Endothelial cell of umbilical vein (primary cell): Measurements from ENCODE around the gene RUSC2. TPM values are rescaled to one million over a fixed set of nuclear protein-coding genes. Genes with fewer than 3 reads are reported as not detected.

Source experiments
- BruUV-seq: library from RNA; stranded (reverse); fragments of 400-500 nt; replicated peaks from 2 replicates; lab custom pipeline; 2021; lab: Mats Ljungman, UMichigan
- CTCF ChIA-PET: fragments of 300-600, 350-600 bp; sonication (Branson Sonifier 250); formaldehyde crosslinking; loops from one replicate; lab custom pipeline; 2021; ENCODE audit warnings: antibody characterized with exemption, inconsistent platforms; lab: Charles Lee
- POLR2A ChIA-PET: fragments of 300-600, 350-600 bp; sonication (Branson Sonifier 250); formaldehyde crosslinking; loops from one replicate; lab custom pipeline; 2021; ENCODE audit warnings: antibody characterized with exemption, inconsistent platforms; lab: Charles Lee
- DNase-seq: peaks from one replicate; pipeline ENCODE4 v3.0.0-alpha.2; 2011; ENCODE audit warnings: low read depth, low spot score
- FAIRE-seq: peaks from 2 replicates; lab custom pipeline; 2011; peaks lifted over from hg19 to GRCh38; lab: Jason Lieb, UNC
- H2AFZ ChIP-seq: 2 replicates; pipeline ENCODE4 v1.6.0; 2012; ENCODE audit warnings: low read depth, low read length, control low read depth, inconsistent platforms
- H3K27ac ChIP-seq: 2 replicates; pipeline ENCODE4 v1.5.1; 2011; ENCODE audit warnings: low read depth, mild to moderate bottlenecking, control low read depth, low read length, moderate library complexity; ENCODE audit not compliant: insufficient read depth
- H3K27me3 ChIP-seq, 2 experiments: 2 replicates each; pipeline versions ENCODE4 v1.6.0 to v1.6.1; 2011; ENCODE audit warnings: low read length in 2 of 2, mixed read lengths in 1 of 2; ENCODE audit not compliant: control insufficient read depth in 2 of 2, insufficient read depth in 2 of 2
- H3K36me3 ChIP-seq, 2 experiments: 2 replicates in 1 of 2; 3 replicates in 1 of 2; pipeline ENCODE4 v1.5.1; 2011; ENCODE audit warnings: low read length in 2 of 2, mild to moderate bottlenecking in 1 of 2, moderate library complexity in 1 of 2; ENCODE audit not compliant: control insufficient read depth in 2 of 2, insufficient read depth in 2 of 2; ENCODE audit errors: extremely low read depth in 1 of 2
- H3K4me1 ChIP-seq: 3 replicates; pipeline ENCODE4 v1.5.1; 2011; ENCODE audit warnings: mild to moderate bottlenecking, low read length; ENCODE audit not compliant: control insufficient read depth, insufficient read depth; ENCODE audit errors: extremely low read depth
- H3K4me2 ChIP-seq: 2 replicates; pipeline ENCODE4 v1.6.1; 2011; ENCODE audit warnings: low read length, control low read depth, mixed read lengths; ENCODE audit not compliant: insufficient read depth
- H3K4me3 ChIP-seq, 3 experiments: fragments of 200-600 bp in 1 of 3; sonication (generic), shearing (Covaris generic) in 1 of 3; replicated peaks in 1 of 3; 2 replicates each; pipeline ENCODE4 v1.5.1; 2011 to 2016; ENCODE audit warnings: control low read depth in 3 of 3, low read length in 3 of 3, mild to moderate bottlenecking in 2 of 3, inconsistent platforms in 1 of 3, low read depth in 1 of 3, moderate library complexity in 1 of 3; ENCODE audit not compliant: insufficient read depth in 1 of 3
- H3K79me2 ChIP-seq: 2 replicates; pipeline ENCODE4 v1.6.0; 2012; ENCODE audit warnings: low read length, inconsistent platforms; ENCODE audit not compliant: control insufficient read depth, insufficient read depth
- H3K9ac ChIP-seq: replicated peaks from 2 replicates; pipeline ENCODE3; 2011; ENCODE audit warnings: low read length, control low read depth; ENCODE audit not compliant: insufficient read depth; ENCODE audit errors: extremely low read depth
- H3K9me1 ChIP-seq: replicated peaks from 3 replicates; pipeline ENCODE4 v1.6.0; 2011; ENCODE audit warnings: mild to moderate bottlenecking, low read length; ENCODE audit not compliant: control insufficient read depth, insufficient read depth; ENCODE audit errors: extremely low read depth
- H3K9me3 ChIP-seq: replicated peaks from 2 replicates; pipeline ENCODE4 v1.5.1; 2012; ENCODE audit warnings: low read length, inconsistent platforms; ENCODE audit not compliant: control insufficient read depth, insufficient read depth
- H4K20me1 ChIP-seq: replicated peaks from 2 replicates; pipeline ENCODE3; 2011; ENCODE audit warnings: mild to moderate bottlenecking, low read length; ENCODE audit not compliant: control insufficient read depth, insufficient read depth; ENCODE audit errors: extremely low read depth
- EZH2 ChIP-seq: IDR thresholded peaks from 2 replicates; pipeline ENCODE4 v1.6.1; 2012; ENCODE audit warnings: borderline replicate concordance, low read depth, mild to moderate bottlenecking, moderate library complexity, low read length, inconsistent platforms; ENCODE audit not compliant: severe bottlenecking
- FOS ChIP-seq: IDR thresholded peaks from 2 replicates; pipeline ENCODE4 v1.6.1; 2011; ENCODE audit warnings: mild to moderate bottlenecking, low read length, moderate library complexity, borderline replicate concordance; ENCODE audit not compliant: insufficient read depth
- GATA2 ChIP-seq: IDR thresholded peaks from 2 replicates; pipeline ENCODE4 v1.7.0; 2011; ENCODE audit warnings: low read depth, mild to moderate bottlenecking, moderate library complexity, mixed read lengths, low read length; ENCODE audit not compliant: insufficient read length, insufficient read depth
- JUN ChIP-seq: IDR thresholded peaks from 2 replicates; pipeline ENCODE4 v1.6.1; 2011; ENCODE audit warnings: borderline replicate concordance, low read depth; ENCODE audit not compliant: insufficient read length, insufficient read depth
- MYC ChIP-seq: IDR thresholded peaks from one replicate; pipeline ENCODE4 v1.6.1; 2011; ENCODE audit warnings: mild to moderate bottlenecking, low read depth, low read length
- POLR2A ChIP-seq: IDR thresholded peaks from 2 replicates; pipeline ENCODE4 v1.6.1; 2012; ENCODE audit warnings: low read depth, mild to moderate bottlenecking, control low read depth, low read length
- POLR2AphosphoS5 ChIP-seq: IDR thresholded peaks from 2 replicates; pipeline ENCODE4 v1.6.1; 2012; ENCODE audit warnings: low read depth, mild to moderate bottlenecking, control low read depth, low read length, moderate library complexity; ENCODE audit not compliant: insufficient read depth
- dilution Hi-C: fragments of 300-500 bp; cut with MboI; formaldehyde crosslinking; loops from one replicate; pipeline ENCODE4 v1.15.0; 2019; ENCODE audit warnings: low sequenced_read_pairs; ENCODE audit not compliant: extremely low pct_ligation_motif_present
- intact Hi-C: fragments of 100-400 bp; cut with micrococcal nuclease; formaldehyde crosslinking; loops from one replicate; pipeline ENCODE4 v1.10.0; 2022
- polyA plus RNA-seq, 4 experiments: library from polyadenylated mRNA; depleted of rRNA in 3 of 4; stranded (reverse) in 3 of 4; unstranded in 1 of 4; fragments of >200 nt; gene quantifications; 2 replicates each; pipeline versions ENCODE4 v1.2.1 to v1.2.3, GENCODE V29; 2011 to 2012; ENCODE audit warnings: missing spikeins in 1 of 4
- total RNA-seq: library from RNA; stranded (reverse); gene quantifications from 2 replicates; pipeline ENCODE4 v1.2.3, GENCODE V29; 2021
- TF ChIP-seq, protein P1 (sequence below): IDR thresholded peaks from 2 replicates; pipeline ENCODE4 v1.6.1; 2011; ENCODE audit not compliant: insufficient read depth, insufficient read length
- TF ChIP-seq, protein P2 (sequence below), 2 donors: IDR thresholded peaks; 1 replicate in 1 of 2; 2 replicates in 1 of 2; pipeline ENCODE4 v1.5.1; 2011; ENCODE audit warnings: low read length in 2 of 2, mild to moderate bottlenecking in 2 of 2, moderate library complexity in 2 of 2, control low read depth in 1 of 2, inconsistent platforms in 1 of 2, low read depth in 1 of 2; ENCODE audit not compliant: insufficient read depth in 1 of 2; ENCODE audit errors: extremely low read depth in 1 of 2

Gene RUSC2
- total and polyA plus RNA-seq, 2 donors (not counting 3 experiments of a cell fraction or from before 2014, with no cell fraction given): 26.1 to 46.2 TPM

- no peaks in the 10 kb centered on the region for H3K9me3 ChIP-seq
- no peaks in the 10 kb centered on the region for H3K9me1 ChIP-seq
- no peak overlapping the region for H2AFZ ChIP-seq
- intact Hi-C loops: no loop called here
- no TSS peak for BruUV-seq
- ChIA-PET CTCF (interaction anchor here (1.0 to 2.4 kb wide), 3 partner anchors 10 to 53 kb away, joined by 4 to 14 read pairs (median 13); no protein-coding TSS in a partner anchor), POLR2A (interaction anchor here (1.0 kb wide), 1 partner anchor 11 kb away, joined by 3 read pairs; the partner anchor contains the start of gene RUSC2)
- H3K27ac ChIP-seq: no peak overlapping the region
- TF ChIP-seq GATA2 (no peak), POLR2A (no peak), EZH2 (no peak), FOS (no peak), POLR2AphosphoS5 (no peak), MYC (no peak), JUN (no peak)
- TF ChIP-seq, protein P1, sequence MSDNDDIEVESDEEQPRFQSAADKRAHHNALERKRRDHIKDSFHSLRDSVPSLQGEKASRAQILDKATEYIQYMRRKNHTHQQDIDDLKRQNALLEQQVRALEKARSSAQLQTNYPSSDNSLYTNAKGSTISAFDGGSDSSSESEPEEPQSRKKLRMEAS: no peak
- TF ChIP-seq, protein P2, sequence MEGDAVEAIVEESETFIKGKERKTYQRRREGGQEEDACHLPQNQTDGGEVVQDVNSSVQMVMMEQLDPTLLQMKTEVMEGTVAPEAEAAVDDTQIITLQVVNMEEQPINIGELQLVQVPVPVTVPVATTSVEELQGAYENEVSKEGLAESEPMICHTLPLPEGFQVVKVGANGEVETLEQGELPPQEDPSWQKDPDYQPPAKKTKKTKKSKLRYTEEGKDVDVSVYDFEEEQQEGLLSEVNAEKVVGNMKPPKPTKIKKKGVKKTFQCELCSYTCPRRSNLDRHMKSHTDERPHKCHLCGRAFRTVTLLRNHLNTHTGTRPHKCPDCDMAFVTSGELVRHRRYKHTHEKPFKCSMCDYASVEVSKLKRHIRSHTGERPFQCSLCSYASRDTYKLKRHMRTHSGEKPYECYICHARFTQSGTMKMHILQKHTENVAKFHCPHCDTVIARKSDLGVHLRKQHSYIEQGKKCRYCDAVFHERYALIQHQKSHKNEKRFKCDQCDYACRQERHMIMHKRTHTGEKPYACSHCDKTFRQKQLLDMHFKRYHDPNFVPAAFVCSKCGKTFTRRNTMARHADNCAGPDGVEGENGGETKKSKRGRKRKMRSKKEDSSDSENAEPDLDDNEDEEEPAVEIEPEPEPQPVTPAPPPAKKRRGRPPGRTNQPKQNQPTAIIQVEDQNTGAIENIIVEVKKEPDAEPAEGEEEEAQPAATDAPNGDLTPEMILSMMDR (IDR thresholded peaks at IDR 0.05; ENCODE audit: extremely low read depth in 1 of 2, insufficient read depth in 1 of 2, low read depth in 1 of 2, low read length in 2 of 2): no peak
- dilution Hi-C loops: no loop called here
- peaks cover 94% of the 10 kb centered on the region for H3K79me2 ChIP-seq
- H3K27me3 ChIP-seq: no peaks in the 10 kb centered on the region
- H3K4me1 ChIP-seq: peaks cover 8% of the 10 kb centered on the region
- no peak overlapping the region for H3K4me3 ChIP-seq
- no peaks in the 10 kb centered on the region for H4K20me1 ChIP-seq
- H3K9ac ChIP-seq: no peak overlapping the region
- peaks cover 2 to 4% of the 10 kb centered on the region in 2 experiments for H3K36me3 ChIP-seq
- H3K4me2 ChIP-seq: no peak overlapping the region
- FAIRE-seq: no peak
- no peak for DNase-seq
Observed at GRCh38 chr9:35500130-35500748, 10.3 kb downstream of the RUSC2 start.
